Large intestine (tissue), 3 donors: ENCODE data around the gene LRFN2. TPM values are rescaled to one million over a fixed set of nuclear protein-coding genes. Genes with fewer than 3 reads are reported as not detected.

ENCODE experiments used
- DNase-seq, 2 donors: peaks; one replicate each; pipeline versions ENCODE4 v3.0.0 to v3.0.0-alpha.2; 2013
- H3K27ac ChIP-seq: one replicate; pipeline ENCODE4 v1.5.1; 2013; ENCODE audit warnings: low read length
- H3K27me3 ChIP-seq: 2 replicates; pipeline ENCODE4 v1.6.1; 2013; ENCODE audit warnings: low read length; ENCODE audit not compliant: control insufficient read depth, insufficient read depth
- H3K36me3 ChIP-seq: 2 replicates; pipeline ENCODE4 v1.6.1; 2013; ENCODE audit warnings: low read length; ENCODE audit not compliant: control insufficient read depth, insufficient read depth
- H3K4me1 ChIP-seq: one replicate; pipeline ENCODE4 v1.6.1; 2013; ENCODE audit warnings: low read length; ENCODE audit not compliant: control insufficient read depth, insufficient read depth
- H3K4me3 ChIP-seq: one replicate; pipeline ENCODE4 v1.5.1; 2013; ENCODE audit warnings: low read length
- H3K9me3 ChIP-seq: one replicate; pipeline ENCODE4 v1.6.1; 2013; ENCODE audit warnings: mild to moderate bottlenecking, low read depth, low read length, moderate library complexity; ENCODE audit not compliant: control insufficient read depth
- WGBS: methylation state at CpG from one replicate; pipeline ENCODE4 v1.1.5; 2013; ENCODE audit warnings: low lambda C conversion rate; ENCODE audit not compliant: insufficient coverage; 5-methylcytosine and 5-hydroxymethylcytosine counted together
- polyA plus RNA-seq: library from polyadenylated mRNA; unstranded; fragments of 120-200 nt; gene quantifications from one replicate; pipeline ENCODE4 v1.2.1, GENCODE V29; 2013

The LRFN2 gene
- polyA plus RNA-seq, 1 donor: 0.76 TPM

DNA sequence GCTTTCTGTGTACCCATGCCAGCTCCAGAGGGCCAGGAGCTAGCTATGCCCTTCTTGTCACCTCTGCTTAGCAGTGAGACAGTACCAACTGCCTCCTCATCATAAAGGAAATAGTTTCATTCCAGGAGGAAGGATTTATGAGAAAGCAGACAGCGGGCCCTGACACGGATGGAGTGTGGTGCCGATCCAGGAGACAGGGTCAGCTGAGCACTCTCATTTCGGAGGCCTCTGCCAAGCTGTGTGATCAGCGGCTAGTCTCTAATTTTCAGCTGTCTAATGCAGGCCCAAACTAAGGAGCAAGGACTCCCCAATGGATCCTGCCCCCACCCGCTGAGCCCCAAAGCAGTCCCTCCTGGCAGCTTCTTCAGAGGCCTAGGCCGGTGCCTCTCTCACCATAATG lies 103.1 kb downstream of the LRFN2 start:
- H3K27me3 ChIP-seq: no peaks in the 10 kb centered on the region
- WGBS: no CpG with 5 or more reads among the region's 7 CpGs
- H3K36me3 ChIP-seq: no peaks in the 10 kb centered on the region
- H3K4me3 ChIP-seq: no peak overlapping the region
- DNase-seq: no peak
- no peaks in the 10 kb centered on the region for H3K4me1 ChIP-seq
- no peaks in the 10 kb centered on the region for H3K9me3 ChIP-seq
- H3K27ac ChIP-seq: no peak overlapping the region

DNA sequence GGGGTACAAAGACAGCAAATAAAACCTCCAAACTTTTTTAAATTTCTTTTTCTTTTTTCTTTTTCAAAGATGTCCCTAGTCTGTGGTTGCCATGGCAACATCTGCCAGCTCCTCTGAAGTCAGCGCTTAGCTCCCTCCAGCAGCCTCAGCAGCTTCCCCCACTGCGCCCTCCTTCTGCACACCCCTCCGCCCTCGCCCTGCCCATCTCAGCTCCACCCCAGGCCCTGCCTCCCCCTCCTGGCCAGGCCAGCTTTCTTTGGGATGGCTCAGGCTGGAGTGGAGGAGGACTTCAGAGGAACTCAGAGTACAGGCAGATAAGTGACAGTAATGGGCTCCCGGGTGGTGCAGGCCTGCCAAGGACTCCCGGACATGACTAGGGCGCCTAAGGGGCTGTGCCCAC lies 104.6 kb downstream of the LRFN2 start:
- Histone ChIP-seq H3K4me1 (no peaks in the 10 kb centered on the region), H3K27me3 (peaks cover 4% of the 10 kb centered on the region), H3K27ac (no peak overlapping the region), H3K4me3 (no peak overlapping the region), H3K36me3 (no peaks in the 10 kb centered on the region), H3K9me3 (no peaks in the 10 kb centered on the region)
- WGBS: 40% methylated on average over 1 of the region's 7 CpGs
- DNase-seq: no peak

DNA sequence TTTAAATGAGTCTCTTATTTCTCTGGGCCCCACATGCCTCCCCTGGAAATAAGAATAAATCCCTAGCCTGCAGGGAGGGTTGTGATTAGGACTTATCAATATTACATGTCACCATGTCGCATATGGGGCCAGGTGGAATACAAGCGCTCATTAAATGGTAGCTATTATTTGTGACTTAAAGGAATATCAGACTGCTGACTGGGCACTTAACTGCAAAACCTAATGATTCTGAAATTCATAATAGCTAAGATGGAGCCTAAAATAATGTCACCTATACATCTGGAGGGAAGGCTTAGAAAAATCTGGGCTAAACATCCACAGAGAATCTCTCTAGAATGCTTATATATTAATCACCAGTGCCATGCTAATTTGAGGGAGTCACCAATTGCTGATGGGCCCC lies 106.5 kb downstream of the LRFN2 start:
- no peaks in the 10 kb centered on the region for H3K36me3 ChIP-seq
- no peaks in the 10 kb centered on the region for H3K9me3 ChIP-seq
- no CpG with 5 or more reads among the region's 2 CpGs for WGBS
- peaks cover 7% of the 10 kb centered on the region for H3K27me3 ChIP-seq
- no peak for DNase-seq
- H3K4me1 ChIP-seq: no peaks in the 10 kb centered on the region
- no peak overlapping the region for H3K27ac ChIP-seq
- H3K4me3 ChIP-seq: no peak overlapping the region

DNA sequence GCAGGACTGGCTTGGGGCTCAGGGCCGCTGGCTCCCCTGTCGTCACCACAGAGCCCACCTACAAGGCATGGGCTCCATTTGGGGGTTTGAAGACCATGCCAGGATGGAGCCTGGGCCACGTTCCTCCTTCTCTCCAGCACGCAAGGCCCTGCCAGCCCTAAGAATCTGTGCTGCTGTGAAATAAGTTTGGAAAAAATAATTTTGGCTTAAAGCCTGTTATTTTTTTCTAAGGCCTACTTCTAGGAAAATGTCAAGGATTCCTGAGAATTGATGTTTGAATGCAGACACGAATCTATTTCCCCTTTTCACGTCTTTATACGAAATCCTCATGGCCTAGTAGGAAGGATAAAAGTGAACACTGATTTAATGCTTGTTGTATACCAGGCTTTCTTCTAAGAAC lies 107.5 kb downstream of the LRFN2 start:
- no peak overlapping the region for H3K4me3 ChIP-seq
- H3K4me1 ChIP-seq: no peaks in the 10 kb centered on the region
- no peak overlapping the region for H3K27ac ChIP-seq
- WGBS: 100% methylated on average over 1 of the region's 7 CpGs
- DNase-seq: no peak
- H3K9me3 ChIP-seq: no peaks in the 10 kb centered on the region
- peaks cover 7% of the 10 kb centered on the region for H3K27me3 ChIP-seq
- no peaks in the 10 kb centered on the region for H3K36me3 ChIP-seq

DNA sequence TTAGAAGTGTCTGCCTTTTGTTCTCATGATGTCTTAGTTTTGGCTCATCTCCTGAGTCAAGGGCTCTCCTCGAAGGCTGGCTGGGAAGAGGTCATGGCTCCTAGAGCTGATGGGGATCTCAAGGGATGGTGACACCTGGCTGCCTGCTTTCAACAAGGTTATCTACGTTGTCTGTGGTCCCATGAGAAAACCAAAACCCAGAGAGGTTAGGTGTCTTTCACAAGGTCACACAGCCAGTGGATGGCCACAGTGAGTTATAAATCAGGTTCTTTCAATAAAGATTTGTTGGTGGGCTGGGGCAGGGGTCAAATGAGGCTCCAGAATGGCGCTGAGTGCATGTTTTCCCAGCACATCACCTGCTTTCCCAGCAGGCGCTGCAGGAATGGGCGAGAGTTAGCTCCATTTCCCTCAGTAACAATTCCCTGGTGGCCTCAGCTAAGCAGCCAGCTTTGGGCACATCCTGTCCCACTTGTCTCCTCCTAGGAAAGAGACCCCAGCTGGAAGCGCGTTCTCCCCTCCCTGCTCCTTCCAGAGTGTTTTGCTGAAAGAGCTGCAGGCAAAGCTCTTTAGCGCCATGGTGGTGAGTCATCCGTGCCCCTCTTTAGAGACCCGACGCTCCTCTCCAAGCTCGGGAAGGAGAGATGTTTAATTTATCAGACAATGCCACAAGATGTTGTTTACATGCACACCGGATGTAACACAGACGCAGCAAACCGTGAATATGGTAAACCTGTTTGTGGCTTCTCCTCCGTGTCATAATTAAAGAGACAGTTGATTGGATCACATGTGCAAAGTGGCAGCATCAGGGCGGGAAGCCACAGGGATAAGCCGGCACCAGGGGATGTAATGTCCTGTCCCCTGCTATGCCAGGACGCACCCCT lies 109.7 kb downstream of the LRFN2 start:
- Histone ChIP-seq H3K9me3 (no peaks in the 10 kb centered on the region), H3K36me3 (no peaks in the 10 kb centered on the region), H3K4me3 (no peak overlapping the region), H3K4me1 (no peaks in the 10 kb centered on the region), H3K27ac (no peak overlapping the region), H3K27me3 (peaks cover 7% of the 10 kb centered on the region)
- WGBS: no CpG with 5 or more reads among the region's 19 CpGs
- peak; percentile 14 to 20 for DNase-seq

DNA sequence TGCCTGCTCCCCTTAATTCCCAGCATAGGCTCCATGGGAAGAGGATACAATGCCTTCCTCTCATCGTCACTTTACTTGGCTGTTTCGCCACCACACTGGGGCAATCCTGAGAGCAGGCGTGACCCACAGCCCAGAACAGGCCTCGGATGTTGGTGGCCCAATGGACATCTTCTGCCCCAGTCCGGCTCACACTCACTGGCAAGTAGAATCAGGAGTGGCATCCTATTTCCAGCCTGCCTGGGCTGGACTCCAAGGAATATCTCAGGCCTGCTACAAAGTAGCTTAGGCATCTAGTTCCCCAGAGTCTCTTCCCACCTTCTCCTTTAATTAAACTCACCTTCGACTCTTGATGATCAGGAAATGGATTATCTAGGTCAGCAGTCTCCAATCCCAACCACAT lies 110.5 kb downstream of the LRFN2 start:
- Histone ChIP-seq H3K4me1 (no peaks in the 10 kb centered on the region), H3K27ac (no peak overlapping the region), H3K4me3 (no peak overlapping the region), H3K27me3 (peaks cover 10% of the 10 kb centered on the region), H3K9me3 (no peaks in the 10 kb centered on the region), H3K36me3 (no peaks in the 10 kb centered on the region)
- 57% methylated on average over 1 of the region's 6 CpGs for WGBS
- DNase-seq: no peak

DNA sequence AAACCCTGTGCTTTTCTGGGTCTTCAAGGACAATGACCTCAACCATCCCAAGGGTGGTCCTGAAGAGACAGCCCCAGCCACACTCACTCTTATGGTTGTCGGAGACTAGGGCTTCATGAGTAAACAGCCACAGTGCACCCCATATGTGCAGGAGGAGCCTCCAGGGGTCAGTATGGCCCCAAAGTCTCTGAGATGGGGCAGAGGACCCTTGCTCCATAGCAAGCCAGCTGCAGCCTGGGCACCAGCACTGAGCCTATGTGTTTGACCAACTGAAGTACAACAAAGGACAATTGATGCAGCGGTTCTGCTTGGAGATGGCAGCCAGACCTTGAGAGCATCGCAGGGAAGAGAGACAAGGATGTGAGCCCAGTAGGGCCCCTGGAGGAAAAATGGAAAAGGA lies 112.2 kb downstream of the LRFN2 start:
- Histone ChIP-seq H3K27ac (no peak overlapping the region), H3K36me3 (no peaks in the 10 kb centered on the region)
- 100% methylated on average over 1 of the region's 3 CpGs for WGBS

DNA sequence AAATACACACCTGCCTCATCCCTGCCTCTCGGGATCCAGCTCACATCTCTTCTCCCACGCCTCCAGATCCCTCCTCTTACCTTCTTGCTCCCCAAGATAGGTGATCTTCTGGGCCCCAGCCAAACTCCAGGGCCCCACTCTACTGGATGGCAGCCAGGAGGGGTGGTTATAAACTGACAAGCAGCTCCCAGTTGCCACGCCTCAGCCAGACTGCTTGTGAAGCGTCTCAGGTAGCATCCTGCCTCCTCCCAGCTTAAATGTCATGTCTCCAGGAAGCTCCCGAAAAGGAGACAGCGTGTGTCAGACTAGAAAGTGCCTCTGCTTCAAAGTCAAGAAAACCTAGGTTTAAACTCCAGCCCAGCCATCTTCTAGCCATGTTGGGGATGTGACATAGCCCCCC lies 114.1 kb downstream of the LRFN2 start:
- no peaks in the 10 kb centered on the region for H3K36me3 ChIP-seq
- H3K9me3 ChIP-seq: no peaks in the 10 kb centered on the region
- no peak overlapping the region for H3K27ac ChIP-seq
- peaks cover 10% of the 10 kb centered on the region for H3K27me3 ChIP-seq
- DNase-seq: no peak
- H3K4me3 ChIP-seq: no peak overlapping the region
- no CpG with 5 or more reads among the region's 6 CpGs for WGBS
- H3K4me1 ChIP-seq: no peaks in the 10 kb centered on the region

More for the DNA sequence above, 112.2 kb downstream of the LRFN2 start:
- H3K9me3 ChIP-seq: no peaks in the 10 kb centered on the region
- H3K4me1 ChIP-seq: no peaks in the 10 kb centered on the region
- peaks cover 10% of the 10 kb centered on the region for H3K27me3 ChIP-seq
- DNase-seq: no peak
- no peak overlapping the region for H3K4me3 ChIP-seq

DNA sequence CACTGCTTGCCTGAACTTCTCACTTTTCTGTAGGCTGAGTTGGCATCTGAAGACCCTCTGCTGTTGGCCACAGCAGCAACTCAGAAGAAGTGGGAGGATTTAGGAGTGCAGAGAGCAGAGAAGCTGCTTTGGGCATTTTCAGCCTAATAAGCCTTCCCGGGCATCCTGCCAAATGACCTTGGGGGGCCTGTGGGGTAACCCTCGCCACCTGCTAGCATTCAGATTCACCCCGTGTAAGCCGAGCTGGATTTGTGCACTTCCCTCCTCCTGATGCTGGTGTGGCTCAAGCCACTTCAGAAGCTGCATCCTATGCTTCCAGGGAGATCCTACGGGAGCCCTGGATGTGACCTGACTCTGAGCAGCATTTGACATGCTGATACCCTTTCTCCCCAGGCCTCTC lies 114.8 kb downstream of the LRFN2 start:
- WGBS: no CpG with 5 or more reads among the region's 5 CpGs
- Histone ChIP-seq H3K9me3 (no peaks in the 10 kb centered on the region), H3K27ac (no peak overlapping the region), H3K27me3 (peaks cover 4% of the 10 kb centered on the region), H3K4me3 (no peak overlapping the region), H3K36me3 (no peaks in the 10 kb centered on the region), H3K4me1 (no peaks in the 10 kb centered on the region)
- DNase-seq: no peak

DNA sequence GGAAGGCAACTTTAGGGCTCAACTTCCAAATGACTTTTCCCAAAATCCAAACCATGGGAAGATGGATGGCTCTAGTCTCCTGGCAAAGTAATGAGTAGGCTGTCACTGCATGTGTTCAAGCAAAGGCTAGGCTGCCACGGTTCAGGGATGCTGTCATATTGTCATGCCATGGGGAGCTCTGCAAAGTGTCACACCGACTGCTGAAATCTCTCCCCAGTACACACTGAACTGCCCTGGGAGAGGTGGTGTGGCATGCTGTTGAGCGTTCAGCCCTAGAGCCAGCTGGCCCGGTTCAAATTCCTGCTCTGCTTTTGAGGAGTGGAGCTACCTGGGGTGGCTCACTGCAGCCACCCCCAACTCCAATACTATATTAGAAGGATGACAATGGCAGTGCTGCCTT lies 115.9 kb downstream of the LRFN2 start:
- WGBS: no CpG with 5 or more reads among the region's 4 CpGs
- H3K36me3 ChIP-seq: no peaks in the 10 kb centered on the region
- no peak for DNase-seq
- no peaks in the 10 kb centered on the region for H3K4me1 ChIP-seq
- no peak overlapping the region for H3K4me3 ChIP-seq
- H3K27me3 ChIP-seq: peaks cover 3% of the 10 kb centered on the region
- no peak overlapping the region for H3K27ac ChIP-seq
- H3K9me3 ChIP-seq: no peaks in the 10 kb centered on the region

DNA sequence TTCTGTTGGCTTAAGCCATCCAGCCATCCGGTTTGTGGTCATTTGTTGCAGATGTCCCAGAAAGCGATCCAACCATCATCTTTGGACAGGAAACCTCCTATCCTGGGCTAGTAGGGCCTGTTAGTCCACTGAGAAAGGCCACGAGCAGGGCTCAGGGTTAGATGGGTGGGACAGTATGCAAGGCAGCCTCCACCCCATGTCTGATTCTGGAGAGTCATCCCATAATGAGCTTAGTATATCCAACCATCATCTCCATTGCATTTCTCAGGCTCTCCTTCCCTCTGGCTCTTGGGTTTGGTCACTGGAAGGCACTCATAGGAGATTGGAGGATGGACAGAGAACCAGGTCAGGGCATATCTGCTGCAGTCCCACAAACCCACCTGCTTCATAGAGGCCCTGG lies 117.8 kb downstream of the LRFN2 start:
- Histone ChIP-seq H3K27ac (no peak overlapping the region), H3K27me3 (peaks cover 3% of the 10 kb centered on the region), H3K4me1 (no peaks in the 10 kb centered on the region), H3K4me3 (no peak overlapping the region), H3K9me3 (no peaks in the 10 kb centered on the region), H3K36me3 (no peaks in the 10 kb centered on the region)
- no CpG with 5 or more reads among the region's 3 CpGs for WGBS
- no peak for DNase-seq
